HepG2 (cell line): ENCODE results near the gene ABCF1. TPM values are rescaled to one million over a fixed set of nuclear protein-coding genes. Genes with fewer than 3 reads are reported as not detected.

Experiments
- ADNP ChIP-seq: sonication (generic); formaldehyde crosslinking; IDR thresholded peaks from 2 replicates; pipeline ENCODE4 v1.4.0; 2020; ENCODE audit warnings: missing genetic modification reagents
- BRCA1 ChIP-seq: sonication (generic); formaldehyde crosslinking; IDR thresholded peaks from 2 replicates; pipeline ENCODE4 v1.4.0; 2020; ENCODE audit warnings: missing genetic modification reagents
- NFRKB ChIP-seq: fragments of 450-650 bp; IDR thresholded peaks from 2 replicates; pipeline ENCODE4 v1.6.1; 2017
- RFXANK ChIP-seq: IDR thresholded peaks from 2 replicates; pipeline ENCODE4 v1.6.1; 2016
- SALL1 ChIP-seq: sonication (generic); formaldehyde crosslinking; IDR thresholded peaks from 2 replicates; pipeline ENCODE4 v1.8.0; 2022; ENCODE audit warnings: mild to moderate bottlenecking, missing genetic modification reagents
- SMAD3 ChIP-seq: sonication (generic); formaldehyde crosslinking; IDR thresholded peaks from 2 replicates; pipeline ENCODE4 v1.4.0; 2020; ENCODE audit warnings: missing genetic modification reagents
- SP1 ChIP-seq, 2 experiments: fragments of 450-650 bp in 1 of 2; sonication (generic) in 1 of 2; formaldehyde crosslinking in 1 of 2; IDR thresholded peaks; 2 replicates each; pipeline versions ENCODE4 v1.4.0 to v1.6.1; 2016 to 2020; ENCODE audit warnings: missing genetic modification reagents in 1 of 2
- ZFAT ChIP-seq: sonication (generic); formaldehyde crosslinking; conservative IDR thresholded peaks from 2 replicates; pipeline ENCODE4 v1.8.1; 2023; ENCODE audit warnings: missing genetic modification reagents, inconsistent platforms
- ZNF350 ChIP-seq: sonication (generic); formaldehyde crosslinking; IDR thresholded peaks from 2 replicates; pipeline ENCODE4 v1.4.0; 2020; ENCODE audit warnings: mild to moderate bottlenecking, low read depth, missing genetic modification reagents, borderline replicate concordance
- ZNF557 ChIP-seq: sonication (generic); formaldehyde crosslinking; IDR thresholded peaks from 2 replicates; pipeline ENCODE4 v1.4.0; 2020; ENCODE audit warnings: missing genetic modification reagents
- ZNF558 ChIP-seq: sonication (generic); formaldehyde crosslinking; IDR thresholded peaks from 2 replicates; pipeline ENCODE4 v1.9.0; 2022; ENCODE audit warnings: mild to moderate bottlenecking, missing genetic modification reagents, borderline replicate concordance
- polyA plus RNA-seq, 8 experiments: library from polyadenylated mRNA; depleted of rRNA in 3 of 8; stranded (reverse) in 7 of 8; unstranded in 1 of 8; fragments of >200 nt; fragmentation: Illumina TruSeq in 4 of 8; extraction: Trizol in 4 of 8; gene quantifications; 2 replicates each; pipeline versions ENCODE4 v1.2.1 to v1.2.3, GENCODE V29; 2011 to 2016; ENCODE audit warnings: low read depth in 4 of 8, missing spikeins in 1 of 8, mixed read lengths in 1 of 8; ENCODE audit not compliant: insufficient read depth in 1 of 8
- total RNA-seq, 5 experiments: library from RNA; depleted of rRNA; stranded (reverse); fragments of >200 nt; fragmentation: Illumina TruSeq; extraction: Trizol; gene quantifications; 2 replicates each; pipeline ENCODE4 v1.2.3, GENCODE V29; 2016; ENCODE audit warnings: low read depth in 1 of 5
- TF ChIP-seq, protein P1 (sequence below), 2 experiments: sonication (generic) in 1 of 2; formaldehyde crosslinking in 1 of 2; IDR thresholded peaks; 2 replicates each; pipeline versions ENCODE4 v1.6.1 to v1.9.0; 2014 to 2022; ENCODE audit warnings: antibody characterized with exemption in 1 of 2, borderline replicate concordance in 1 of 2, inconsistent platforms in 1 of 2, low read depth in 1 of 2, missing genetic modification reagents in 1 of 2
- TF ChIP-seq, protein P2 (sequence below): sonication (generic); formaldehyde crosslinking; IDR thresholded peaks from 2 replicates; pipeline ENCODE4 v1.8.0; 2022; ENCODE audit warnings: missing genetic modification reagents, mild to moderate bottlenecking, borderline replicate concordance
- TF ChIP-seq, protein P3 (sequence below): sonication (generic); formaldehyde crosslinking; IDR thresholded peaks from 2 replicates; pipeline ENCODE4 v1.8.0; 2022; ENCODE audit warnings: missing genetic modification reagents, low read depth, mild to moderate bottlenecking, borderline replicate concordance
- TF ChIP-seq, protein P4 (sequence below): IDR thresholded peaks from 2 replicates; pipeline ENCODE4 v1.6.1; 2012; ENCODE audit warnings: low read depth, low read length, improper control_type of control experiment
- TF ChIP-seq, protein P5 (sequence below): sonication (generic); formaldehyde crosslinking; IDR thresholded peaks from 2 replicates; pipeline ENCODE4 v1.4.0; 2020; ENCODE audit warnings: mild to moderate bottlenecking, missing genetic modification reagents

Gene ABCF1
- total and polyA plus RNA-seq, 2 of the 13 experiments (the other 11 are each of a cell fraction or from before 2014, with no cell fraction given), result 25.4 to 98.9 TPM

DNA sequence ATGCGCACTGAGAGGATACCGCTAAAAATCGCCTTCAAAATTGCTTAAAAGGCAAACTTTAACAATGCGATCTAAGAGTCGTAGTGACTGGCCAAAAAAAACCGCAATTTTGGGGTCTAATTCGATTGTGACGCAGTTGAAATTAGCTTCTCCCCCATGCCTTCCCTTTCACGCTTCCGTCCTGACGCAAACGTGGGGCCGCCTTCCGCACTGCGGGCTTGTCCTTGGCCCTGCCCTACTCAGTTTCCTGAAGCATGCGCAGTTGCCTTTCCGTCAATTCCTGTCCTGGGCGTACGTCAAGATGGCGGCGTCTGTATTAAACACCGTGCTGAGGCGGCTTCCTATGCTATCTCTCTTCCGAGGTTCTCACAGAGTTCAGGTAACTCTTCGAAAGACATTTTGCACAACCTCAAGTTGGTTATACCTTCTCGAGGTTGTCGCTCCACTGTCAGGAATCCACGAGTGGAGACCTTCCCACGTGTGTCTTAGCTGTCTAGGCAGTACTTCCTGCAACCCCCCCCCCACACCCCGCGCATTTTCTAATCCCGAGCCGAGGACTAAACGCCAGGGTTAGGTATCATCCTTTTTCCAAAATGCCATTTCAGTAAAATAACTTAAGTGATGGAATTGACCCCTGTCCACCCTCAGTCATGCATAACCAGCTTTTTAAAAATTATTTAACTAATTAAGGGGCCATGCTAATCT, 46.5 kb downstream of the ABCF1 start, which contains the start of gene MRPS18B (continued):
- TF ChIP-seq, protein P1, sequence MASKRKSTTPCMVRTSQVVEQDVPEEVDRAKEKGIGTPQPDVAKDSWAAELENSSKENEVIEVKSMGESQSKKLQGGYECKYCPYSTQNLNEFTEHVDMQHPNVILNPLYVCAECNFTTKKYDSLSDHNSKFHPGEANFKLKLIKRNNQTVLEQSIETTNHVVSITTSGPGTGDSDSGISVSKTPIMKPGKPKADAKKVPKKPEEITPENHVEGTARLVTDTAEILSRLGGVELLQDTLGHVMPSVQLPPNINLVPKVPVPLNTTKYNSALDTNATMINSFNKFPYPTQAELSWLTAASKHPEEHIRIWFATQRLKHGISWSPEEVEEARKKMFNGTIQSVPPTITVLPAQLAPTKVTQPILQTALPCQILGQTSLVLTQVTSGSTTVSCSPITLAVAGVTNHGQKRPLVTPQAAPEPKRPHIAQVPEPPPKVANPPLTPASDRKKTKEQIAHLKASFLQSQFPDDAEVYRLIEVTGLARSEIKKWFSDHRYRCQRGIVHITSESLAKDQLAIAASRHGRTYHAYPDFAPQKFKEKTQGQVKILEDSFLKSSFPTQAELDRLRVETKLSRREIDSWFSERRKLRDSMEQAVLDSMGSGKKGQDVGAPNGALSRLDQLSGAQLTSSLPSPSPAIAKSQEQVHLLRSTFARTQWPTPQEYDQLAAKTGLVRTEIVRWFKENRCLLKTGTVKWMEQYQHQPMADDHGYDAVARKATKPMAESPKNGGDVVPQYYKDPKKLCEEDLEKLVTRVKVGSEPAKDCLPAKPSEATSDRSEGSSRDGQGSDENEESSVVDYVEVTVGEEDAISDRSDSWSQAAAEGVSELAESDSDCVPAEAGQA (IDR thresholded peaks at IDR 0.05; ENCODE audit: low read depth), result peak; percentile 76
- TF ChIP-seq, protein P1 (CRISPR knock-in tag; IDR thresholded peaks at IDR 0.05; ENCODE audit: borderline replicate concordance), result 0 out of 2 replicates have a peak, but pooled peaks have one; percentile 13
- TF ChIP-seq, protein P2, sequence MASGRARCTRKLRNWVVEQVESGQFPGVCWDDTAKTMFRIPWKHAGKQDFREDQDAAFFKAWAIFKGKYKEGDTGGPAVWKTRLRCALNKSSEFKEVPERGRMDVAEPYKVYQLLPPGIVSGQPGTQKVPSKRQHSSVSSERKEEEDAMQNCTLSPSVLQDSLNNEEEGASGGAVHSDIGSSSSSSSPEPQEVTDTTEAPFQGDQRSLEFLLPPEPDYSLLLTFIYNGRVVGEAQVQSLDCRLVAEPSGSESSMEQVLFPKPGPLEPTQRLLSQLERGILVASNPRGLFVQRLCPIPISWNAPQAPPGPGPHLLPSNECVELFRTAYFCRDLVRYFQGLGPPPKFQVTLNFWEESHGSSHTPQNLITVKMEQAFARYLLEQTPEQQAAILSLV, result peak; percentile 95; the same call in 1 of the 2 replicates
- TF ChIP-seq SMAD3, result peak; percentile 34; the same call in 1 of the 2 replicates
- TF ChIP-seq ADNP, result no peak
- no peak for TF ChIP-seq ZNF557
- TF ChIP-seq, protein P3, sequence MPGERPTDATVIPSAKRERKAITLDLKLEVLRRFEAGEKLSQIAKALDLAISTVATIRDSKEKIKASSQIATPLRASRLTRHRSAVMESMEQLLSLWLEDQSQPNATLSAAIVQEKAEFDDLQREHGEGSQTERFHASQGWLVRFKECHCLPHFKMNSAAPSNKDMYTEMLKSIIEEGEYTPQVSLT, result peak; percentile 76; the same call in 1 of the 2 replicates
- TF ChIP-seq ZFAT (CRISPR knock-in tag), result no peak
- TF ChIP-seq SALL1 (CRISPR knock-in tag), result peak; percentile 84
- no peak for TF ChIP-seq ZNF558 (CRISPR knock-in tag)
- TF ChIP-seq NFRKB, result peak; percentile 10; the same call in 1 of the 2 replicates
- peak; percentile 67; the same call in 1 of the 2 replicates for TF ChIP-seq BRCA1 (CRISPR knock-in tag)
- TF ChIP-seq, protein P4, sequence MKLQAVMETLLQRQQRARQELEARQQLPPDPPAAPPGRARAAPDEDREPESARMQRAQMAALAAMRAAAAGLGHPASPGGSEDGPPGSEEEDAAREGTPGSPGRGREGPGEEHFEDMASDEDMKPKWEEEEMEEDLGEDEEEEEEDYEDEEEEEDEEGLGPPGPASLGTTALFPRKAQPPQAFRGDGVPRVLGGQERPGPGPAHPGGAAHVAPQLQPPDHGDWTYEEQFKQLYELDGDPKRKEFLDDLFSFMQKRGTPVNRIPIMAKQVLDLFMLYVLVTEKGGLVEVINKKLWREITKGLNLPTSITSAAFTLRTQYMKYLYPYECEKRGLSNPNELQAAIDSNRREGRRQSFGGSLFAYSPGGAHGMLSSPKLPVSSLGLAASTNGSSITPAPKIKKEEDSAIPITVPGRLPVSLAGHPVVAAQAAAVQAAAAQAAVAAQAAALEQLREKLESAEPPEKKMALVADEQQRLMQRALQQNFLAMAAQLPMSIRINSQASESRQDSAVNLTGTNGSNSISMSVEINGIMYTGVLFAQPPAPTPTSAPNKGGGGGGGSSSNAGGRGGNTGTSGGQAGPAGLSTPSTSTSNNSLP, result 0 out of 2 replicates have a peak, but pooled peaks have one; percentile 48
- TF ChIP-seq RFXANK (CRISPR knock-in tag), result peak; percentile 58; the same call in 1 of the 2 replicates
- no peak for TF ChIP-seq SP1 (IDR thresholded peaks at IDR 0.05)
- no peak for TF ChIP-seq SP1 (CRISPR knock-in tag; IDR thresholded peaks at IDR 0.05)
- TF ChIP-seq ZNF350, result peak; percentile 87
- TF ChIP-seq, protein P5, sequence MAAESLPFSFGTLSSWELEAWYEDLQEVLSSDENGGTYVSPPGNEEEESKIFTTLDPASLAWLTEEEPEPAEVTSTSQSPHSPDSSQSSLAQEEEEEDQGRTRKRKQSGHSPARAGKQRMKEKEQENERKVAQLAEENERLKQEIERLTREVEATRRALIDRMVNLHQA (CRISPR knock-in tag), result no peak
